GM18873 (cell line): ENCODE results near the gene GPR107.

ENCODE experiments used
- ATAC-seq: cut with Tn5 transposase; IDR thresholded peaks from one replicate; pipeline ENCODE4 v1.9.1; 2021; ENCODE audit warnings: mild to moderate bottlenecking, moderate library complexity, moderate number of reproducible peaks; ENCODE audit not compliant: unreplicated experiment, low FRiP score

The GPR107 gene

GRCh38 chr9:130179331-130179907 is 125.7 kb downstream of the GPR107 start:
- ATAC-seq: no peak

DNA sequence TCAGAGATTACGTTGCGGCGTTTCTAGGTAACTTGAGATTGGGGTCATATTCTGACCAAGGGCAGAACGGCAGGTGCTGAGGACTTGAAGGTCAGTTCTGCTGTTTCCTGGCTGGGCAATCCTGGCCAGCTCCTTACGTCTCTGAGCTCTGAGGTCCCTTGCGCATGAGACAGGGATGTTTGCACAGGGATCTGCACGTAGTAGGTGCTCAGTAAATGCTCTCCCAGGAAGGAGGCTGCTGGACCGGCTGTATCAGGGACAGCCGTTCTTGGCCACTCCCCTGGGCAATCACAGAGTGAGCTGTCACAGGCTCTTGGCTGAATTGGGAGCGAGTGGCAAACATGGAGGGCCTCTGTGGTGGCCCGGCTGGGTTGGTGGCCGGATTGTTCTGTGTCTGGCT is 126.8 kb downstream of the GPR107 start:
- ATAC-seq: no peak

GRCh38 chr9:130181678-130182380 is 128.1 kb downstream of the GPR107 start:
- no peak for ATAC-seq

GRCh38 chr9:130182381-130182909 is 128.7 kb downstream of the GPR107 start:
- ATAC-seq: no peak

- ATAC-seq: no peak
These were observed 129.5 kb downstream of the GPR107 start for GRCh38 chr9:130183133-130183762.

GRCh38 chr9:130185017-130185416 is 131.3 kb downstream of the GPR107 start:
- ATAC-seq: no peak

- ATAC-seq: no peak
These were observed 131.9 kb downstream of the GPR107 start for GRCh38 chr9:130185490-130186031.

DNA sequence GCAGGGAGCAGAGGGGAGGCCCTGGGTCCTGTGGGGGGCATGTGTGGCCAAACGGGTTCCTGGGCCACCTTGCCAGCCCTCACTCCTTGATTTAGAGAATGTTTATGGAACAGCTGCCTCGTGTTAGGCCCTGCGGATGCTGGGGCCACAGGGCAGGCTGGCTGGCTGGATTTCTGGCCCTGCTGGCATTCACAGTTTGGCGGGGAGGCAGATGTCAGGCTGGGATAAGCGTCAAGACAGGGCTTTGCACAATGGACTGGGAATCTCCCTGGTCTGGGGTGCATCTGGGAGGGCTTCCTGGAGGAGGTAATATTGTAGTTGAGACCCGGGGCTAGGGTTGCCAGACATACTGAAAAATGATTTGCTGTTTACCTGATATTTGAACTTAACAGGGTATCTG is 132.3 kb downstream of the GPR107 start:
- no peak for ATAC-seq

DNA sequence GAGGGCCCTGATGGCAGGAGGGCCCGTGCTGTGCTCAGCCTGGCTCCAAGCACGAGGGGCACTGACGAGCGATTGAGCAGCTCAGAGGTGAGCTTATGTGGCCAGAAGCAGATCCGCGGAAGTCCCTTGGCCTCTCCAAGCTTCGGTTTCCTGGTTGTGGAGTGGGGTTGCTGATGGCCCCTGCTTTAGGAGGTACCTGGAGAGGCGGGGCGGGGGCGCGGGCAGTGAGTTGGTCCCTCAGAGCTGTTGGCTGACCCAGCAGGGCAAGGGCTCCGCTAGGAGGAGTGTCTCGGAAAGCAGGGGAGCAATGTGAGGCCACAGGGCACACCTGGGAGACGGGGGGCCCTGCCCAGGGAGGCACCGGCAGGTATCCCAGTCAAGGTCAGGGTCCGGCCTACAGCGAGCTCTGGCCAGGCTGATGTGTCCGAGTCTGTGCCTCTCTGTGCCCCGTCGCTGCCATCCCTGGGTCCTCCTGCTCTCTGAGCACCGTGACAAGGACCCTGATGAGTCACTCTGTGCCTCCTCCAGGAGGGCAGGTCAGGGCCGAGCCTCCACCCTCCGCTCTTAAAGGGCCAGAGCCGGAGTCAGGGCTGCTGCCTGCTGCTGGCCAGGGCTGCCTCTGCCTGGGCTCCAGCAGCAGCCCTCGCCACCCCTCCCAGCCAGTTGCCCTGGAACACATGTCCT is 133.3 kb downstream of the GPR107 start:
- no peak for ATAC-seq

GRCh38 chr9:130187523-130187846 is 133.8 kb downstream of the GPR107 start:
- no peak for ATAC-seq

DNA sequence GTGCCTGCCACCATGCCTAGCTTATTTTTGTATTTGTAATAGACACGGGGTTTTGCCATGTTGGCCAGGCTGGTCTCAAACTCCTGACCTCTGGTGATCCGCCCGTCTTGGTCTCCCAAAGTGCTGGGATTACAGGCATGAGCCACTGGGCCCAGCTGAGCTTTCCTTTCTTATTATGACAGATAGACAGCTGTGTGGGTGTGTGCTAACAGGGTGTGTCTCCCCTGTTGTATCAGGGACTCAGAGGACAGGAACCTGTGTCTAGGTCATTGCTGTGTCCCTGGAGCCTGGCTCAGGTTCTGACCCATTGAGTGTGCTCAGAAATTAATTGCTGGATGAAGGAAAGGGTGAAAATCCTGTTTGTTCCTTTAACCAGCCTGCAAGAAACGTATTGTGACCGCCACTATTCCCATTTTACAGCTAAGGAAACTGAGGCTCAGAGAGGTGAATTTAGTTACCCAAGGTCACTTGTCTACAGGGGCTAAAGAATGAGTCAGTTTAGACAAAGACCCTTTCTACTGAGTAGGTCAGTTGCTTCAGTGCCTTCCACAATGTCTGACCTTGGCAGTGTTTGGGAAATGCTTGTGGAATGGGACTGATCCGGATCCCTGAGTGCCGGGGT is 135.3 kb downstream of the GPR107 start:
- no peak for ATAC-seq
